ENCODE data around the gene DNAH7.

GRCh38 chr2:195793881-195794280 lies 274.8 kb downstream of the DNAH7 start:
- TF ChIP-seq CTCF (IDR thresholded peaks at IDR 0.05), result no peak
- TF ChIP-seq POLR2A (IDR thresholded peaks at IDR 0.05), result no peak
